GM12873 (cell line): ENCODE measurements around the gene KLLN.

Source experiments
- TF ChIP-seq, protein P1 (sequence below): IDR thresholded peaks from 2 replicates; pipeline ENCODE4 v1.5.1; 2012; ENCODE audit warnings: low read depth, mild to moderate bottlenecking, moderate library complexity, low read length, control low read depth; ENCODE audit not compliant: insufficient read depth; ENCODE audit errors: missing control alignments

Gene KLLN

DNA sequence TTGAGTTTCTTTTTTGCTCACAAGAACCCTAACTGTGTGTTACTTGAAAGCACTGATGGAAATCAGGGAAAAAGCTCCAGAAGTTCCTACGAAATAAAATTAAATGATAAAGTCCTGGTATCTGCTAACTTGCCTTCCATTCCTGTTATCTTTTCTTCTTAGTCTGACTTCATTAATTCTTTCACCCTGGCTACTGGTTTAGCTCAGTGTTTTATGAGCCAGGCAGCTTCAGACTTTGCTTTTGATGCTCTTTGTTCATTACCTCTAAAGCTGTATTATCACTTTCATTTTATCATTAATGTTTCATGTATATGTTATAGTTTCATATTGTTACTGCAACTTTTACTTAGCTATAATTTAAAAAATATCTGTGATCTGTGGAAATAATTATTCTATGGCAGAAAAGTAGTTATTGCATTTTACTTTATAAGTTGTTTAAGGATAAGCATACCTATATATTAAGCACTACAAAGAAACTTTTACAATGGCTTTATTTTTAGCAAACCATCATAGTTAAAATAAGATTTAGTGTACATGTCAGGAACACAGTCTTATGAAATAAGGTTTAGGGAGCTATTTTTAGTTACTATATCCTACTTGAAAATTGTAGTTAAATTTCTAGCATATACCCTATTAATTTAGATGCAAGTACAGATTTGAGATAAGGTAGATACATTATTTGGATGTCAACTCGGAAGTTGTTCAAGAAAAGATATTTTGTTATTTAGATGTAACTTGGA, 19.4 kb upstream of the KLLN start:
- TF ChIP-seq, protein P1, sequence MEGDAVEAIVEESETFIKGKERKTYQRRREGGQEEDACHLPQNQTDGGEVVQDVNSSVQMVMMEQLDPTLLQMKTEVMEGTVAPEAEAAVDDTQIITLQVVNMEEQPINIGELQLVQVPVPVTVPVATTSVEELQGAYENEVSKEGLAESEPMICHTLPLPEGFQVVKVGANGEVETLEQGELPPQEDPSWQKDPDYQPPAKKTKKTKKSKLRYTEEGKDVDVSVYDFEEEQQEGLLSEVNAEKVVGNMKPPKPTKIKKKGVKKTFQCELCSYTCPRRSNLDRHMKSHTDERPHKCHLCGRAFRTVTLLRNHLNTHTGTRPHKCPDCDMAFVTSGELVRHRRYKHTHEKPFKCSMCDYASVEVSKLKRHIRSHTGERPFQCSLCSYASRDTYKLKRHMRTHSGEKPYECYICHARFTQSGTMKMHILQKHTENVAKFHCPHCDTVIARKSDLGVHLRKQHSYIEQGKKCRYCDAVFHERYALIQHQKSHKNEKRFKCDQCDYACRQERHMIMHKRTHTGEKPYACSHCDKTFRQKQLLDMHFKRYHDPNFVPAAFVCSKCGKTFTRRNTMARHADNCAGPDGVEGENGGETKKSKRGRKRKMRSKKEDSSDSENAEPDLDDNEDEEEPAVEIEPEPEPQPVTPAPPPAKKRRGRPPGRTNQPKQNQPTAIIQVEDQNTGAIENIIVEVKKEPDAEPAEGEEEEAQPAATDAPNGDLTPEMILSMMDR = no peak

DNA sequence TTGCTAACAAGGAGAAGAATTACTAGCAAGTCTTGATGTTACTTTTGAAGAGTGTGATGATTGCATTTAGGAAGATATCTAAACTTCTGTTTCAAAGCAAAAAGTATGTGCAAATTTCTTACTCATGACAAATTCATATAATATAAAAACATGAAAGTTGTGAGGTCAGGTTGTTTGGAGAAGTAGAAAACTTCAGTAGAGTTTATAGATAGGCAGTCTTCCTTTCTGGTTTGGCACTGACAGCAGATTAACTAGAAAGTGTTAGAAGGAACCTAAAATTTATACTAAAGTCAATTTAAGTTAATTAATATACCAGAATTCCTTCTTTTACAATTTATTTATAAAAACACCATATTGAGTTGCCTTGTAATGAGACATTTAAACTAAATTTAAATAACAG, 17.0 kb upstream of the KLLN start:
- TF ChIP-seq, protein P1 = no peak

DNA sequence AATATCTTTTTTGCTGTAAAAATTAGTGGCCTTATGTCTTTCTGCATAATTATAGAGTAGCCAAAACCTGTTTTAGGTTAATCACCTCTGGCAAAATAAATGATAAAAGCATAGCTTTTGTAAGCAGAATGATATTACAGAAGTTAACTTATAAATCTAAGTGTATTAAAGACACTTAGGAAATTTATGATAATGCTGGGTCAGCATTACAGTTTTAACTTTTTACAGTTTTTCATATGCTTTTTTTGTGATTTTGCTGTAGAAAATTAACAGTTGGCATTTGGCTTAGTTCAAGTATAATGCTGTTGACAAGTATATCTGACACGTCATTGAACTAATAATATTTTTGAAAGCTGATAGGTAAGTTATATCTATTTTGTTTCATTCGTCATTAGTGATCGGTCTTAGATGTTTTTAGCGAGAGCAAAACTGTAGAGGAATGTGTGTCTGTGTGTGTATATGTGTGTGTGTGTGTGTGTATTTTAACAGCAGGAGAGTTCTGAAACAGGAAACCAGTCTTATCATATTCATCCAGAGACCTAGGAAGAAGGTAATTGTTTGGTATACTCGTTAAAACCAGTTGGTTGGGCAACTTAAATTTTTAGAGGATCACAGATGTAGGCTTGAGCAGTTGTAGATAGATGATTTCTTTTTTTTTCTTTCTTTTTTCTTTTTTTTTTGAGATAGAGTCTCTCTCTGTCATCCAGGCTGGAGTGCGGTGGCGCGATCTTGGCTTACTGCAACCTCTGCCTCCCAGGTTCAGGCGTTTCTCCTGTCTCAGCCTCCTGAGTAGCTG, 15.5 kb upstream of the KLLN start:
- TF ChIP-seq, protein P1 = no peak

DNA sequence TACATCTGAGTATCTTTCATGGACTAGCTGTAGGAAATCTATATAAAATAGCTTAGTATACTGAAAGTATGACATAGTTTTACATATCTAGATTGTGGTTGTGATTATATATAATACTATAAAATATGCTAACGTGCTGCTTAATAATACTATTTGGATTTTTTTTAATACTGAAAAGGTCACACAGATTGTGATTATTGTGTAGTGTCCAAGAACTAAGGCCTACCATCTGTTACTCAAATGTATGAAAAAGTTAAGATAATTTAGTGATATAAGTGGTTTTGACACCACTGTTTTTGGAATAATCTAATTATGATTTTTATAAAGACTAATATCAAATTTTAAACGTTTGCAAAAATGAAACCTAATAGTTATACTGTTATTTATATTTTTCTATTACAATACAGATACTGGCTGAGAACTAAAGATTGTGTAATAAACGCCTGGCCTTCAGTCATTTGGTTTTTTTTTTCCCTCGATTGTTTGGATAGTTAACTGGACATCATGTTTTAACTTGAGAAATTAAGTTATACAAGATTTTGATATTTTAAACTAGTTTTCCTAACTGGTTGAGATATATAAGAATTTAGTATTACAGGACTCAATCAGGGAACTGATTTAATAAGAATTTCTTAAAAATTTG, 12.7 kb upstream of the KLLN start:
- TF ChIP-seq, protein P1 = no peak

DNA sequence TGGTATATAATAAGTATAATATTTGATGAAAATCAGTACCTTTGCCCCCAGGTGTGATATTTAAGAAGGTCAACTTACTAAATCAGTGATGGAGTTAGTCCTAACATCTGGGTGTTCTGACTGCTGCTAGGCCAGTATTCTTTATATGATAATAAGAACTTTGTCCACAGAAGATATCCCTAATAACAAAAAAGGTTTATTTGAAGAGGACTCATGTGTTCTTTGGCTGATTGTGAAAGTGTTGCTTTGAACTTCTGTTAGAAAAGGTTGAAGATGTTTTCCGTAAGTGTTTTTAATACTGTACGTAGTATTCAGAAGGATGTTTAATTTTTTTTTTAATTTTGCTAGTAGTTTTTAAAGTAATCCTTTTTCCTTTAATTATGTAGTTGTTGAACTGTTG, 10.3 kb upstream of the KLLN start:
- TF ChIP-seq, protein P1 = no peak

DNA sequence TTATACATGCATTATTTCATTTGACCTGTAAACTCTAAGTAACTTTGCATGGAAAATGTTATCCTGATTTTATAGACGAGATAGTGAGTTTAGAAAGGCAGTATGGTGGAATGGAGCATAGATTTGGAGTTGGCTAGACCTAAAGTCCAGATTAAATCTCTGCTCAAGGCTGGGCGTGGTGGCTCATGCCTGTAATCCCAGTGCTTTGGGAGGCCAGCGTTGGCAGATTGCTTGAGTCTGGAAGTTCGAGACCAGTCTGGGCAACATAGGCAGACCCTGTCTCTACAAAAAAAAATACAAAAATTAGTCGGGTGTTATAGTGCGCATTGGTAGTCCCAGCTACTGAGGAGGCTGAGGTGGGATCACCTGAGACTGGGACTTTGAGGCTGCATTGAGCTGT, 9.5 kb upstream of the KLLN start:
- TF ChIP-seq, protein P1 = no peak
